Panc1 (cell line): ENCODE measurements around the gene CELF2.

ENCODE experiments used
- CTCF ChIP-seq: fragments of 450-650 bp; IDR thresholded peaks from 2 replicates; pipeline ENCODE4 v1.5.1; 2017; ENCODE audit warnings: mild to moderate bottlenecking
- POLR2AphosphoS5 ChIP-seq: IDR thresholded peaks from 2 replicates; pipeline ENCODE4 v1.6.1; 2012; ENCODE audit warnings: mild to moderate bottlenecking, low read depth, low read length, moderate library complexity
- REST ChIP-seq, 2 experiments: IDR thresholded peaks; 2 replicates each; pipeline ENCODE4 v1.6.1; 2011 to 2012; ENCODE audit warnings: low read depth in 2 of 2, control low read depth in 1 of 2, low read length in 1 of 2, mild to moderate bottlenecking in 1 of 2, moderate library complexity in 1 of 2; ENCODE audit not compliant: insufficient read depth in 1 of 2
- TCF7L2 ChIP-seq: IDR thresholded peaks from 2 replicates; pipeline ENCODE4 v1.6.1; 2011; ENCODE audit warnings: mild to moderate bottlenecking, low read depth, low read length, inconsistent platforms

- TF ChIP-seq POLR2AphosphoS5 (no peak), CTCF (no peak), REST (IDR thresholded peaks at IDR 0.05; ENCODE audit: insufficient read depth in 1 of 2, low read depth in 2 of 2, low read length in 1 of 2) (no peak), TCF7L2 (no peak)
These were observed 363.8 kb downstream of the CELF2 start for GRCh38 chr10:11381511-11381910.
